Stomach (tissue), 9 donors: ENCODE measurements around the gene FUT2. TPM values are rescaled to one million over a fixed set of nuclear protein-coding genes. Genes with fewer than 3 reads are reported as not detected.
"Not testable (repeated sequence)": the region's sequence is repeated elsewhere in the genome, so short reads cannot be mapped to it uniquely, and the experiment has no call there.

Experiments used
- DNase-seq, 2 donors: peaks; one replicate each; pipeline versions ENCODE4 v3.0.0 to v3.0.0-alpha.2; 2013 to 2019
- H3K27ac ChIP-seq, 5 donors: fragments of 200-600 bp in 4 of 5; sonication (generic) in 4 of 5; one replicate each; pipeline ENCODE4 v1.5.1; 2013 to 2019; ENCODE audit warnings: mild to moderate bottlenecking in 1 of 5, moderate library complexity in 1 of 5
- H3K27me3 ChIP-seq, 3 donors: fragments of 200-600 bp; sonication (generic); one replicate each; pipeline ENCODE4 v1.5.1; 2017 to 2019; ENCODE audit warnings: mixed run types in 1 of 3
- H3K36me3 ChIP-seq, 4 donors: fragments of 200-600 bp; sonication (generic); 1 replicate in 3 of 4; 2 replicates in 1 of 4; pipeline ENCODE4 v1.5.1; 2016 to 2019
- H3K4me1 ChIP-seq, 4 donors: fragments of 200-600 bp; sonication (generic); one replicate each; pipeline ENCODE4 v1.5.1; 2016 to 2019
- H3K4me3 ChIP-seq, 4 donors: fragments of 200-600 bp; sonication (generic) in 3 of 4; one replicate each; pipeline ENCODE4 v1.5.1; 2016 to 2019; ENCODE audit warnings: mild to moderate bottlenecking in 1 of 4
- H3K9me3 ChIP-seq, 4 donors: fragments of 200-600 bp; sonication (generic); one replicate each; pipeline ENCODE4 v1.5.1; 2016 to 2019
- EP300 ChIP-seq: sonication (generic); formaldehyde crosslinking; IDR thresholded peaks from one replicate; pipeline ENCODE4 v1.6.1; 2017; ENCODE audit warnings: antibody characterized with exemption
- POLR2A ChIP-seq, 4 donors: fragments of 450-650 bp; IDR thresholded peaks; one replicate each; pipeline ENCODE4 v1.6.1; 2016; ENCODE audit warnings: antibody characterized with exemption in 4 of 4, control low read depth in 2 of 4, mild to moderate bottlenecking in 1 of 4, moderate library complexity in 1 of 4
- POLR2AphosphoS5 ChIP-seq, 3 donors: sonication (generic); formaldehyde crosslinking; IDR thresholded peaks; one replicate each; pipeline ENCODE4 v1.6.1; 2016; ENCODE audit warnings: antibody characterized with exemption in 3 of 3
- WGBS, 5 donors: extraction: QIAGEN DNeasy Blood & Tissue Kit in 3 of 5; methylation state at CpG; one replicate each; pipeline versions ENCODE4 v1.1.5 to v1.1.7; 2013 to 2018; 5-methylcytosine and 5-hydroxymethylcytosine counted together
- intact Hi-C: fragments of 100-400 bp; cut with DNase I; formaldehyde crosslinking; loops from one replicate; pipeline ENCODE4 v1.15.1; 2023; ENCODE audit warnings: low total_unique reads
- polyA plus RNA-seq, 3 donors: library from polyadenylated mRNA; stranded (reverse); fragments of 200-250 nt; gene quantifications; one replicate each; pipeline ENCODE4 v1.2.3, GENCODE V29; 2013
- total RNA-seq, 5 donors: library from RNA; depleted of rRNA; stranded (reverse); fragments of >200 nt; gene quantifications; one replicate each; pipeline versions ENCODE4 v1.1.0 to v1.2.3, GENCODE V29; 2014 to 2016
- TF ChIP-seq, protein P1 (sequence below), 7 experiments: fragments of 450-650 bp in 4 of 7; fragments of 200-600 bp in 3 of 7; sonication (generic) in 3 of 7; IDR thresholded peaks; one replicate each; pipeline ENCODE4 v1.5.1; 2016 to 2019; ENCODE audit warnings: antibody characterized with exemption in 7 of 7, control low read depth in 2 of 7, mild to moderate bottlenecking in 1 of 7
- donor health status: healthy with polysubstance abuse.
- donor health status: Bipolar disorder and iron deficiency.
- donor health status: healthy.

FUT2 gene
- total and polyA plus RNA-seq, 8 donors, result 22.7 to 76.8 (median 31.1) TPM

DNA sequence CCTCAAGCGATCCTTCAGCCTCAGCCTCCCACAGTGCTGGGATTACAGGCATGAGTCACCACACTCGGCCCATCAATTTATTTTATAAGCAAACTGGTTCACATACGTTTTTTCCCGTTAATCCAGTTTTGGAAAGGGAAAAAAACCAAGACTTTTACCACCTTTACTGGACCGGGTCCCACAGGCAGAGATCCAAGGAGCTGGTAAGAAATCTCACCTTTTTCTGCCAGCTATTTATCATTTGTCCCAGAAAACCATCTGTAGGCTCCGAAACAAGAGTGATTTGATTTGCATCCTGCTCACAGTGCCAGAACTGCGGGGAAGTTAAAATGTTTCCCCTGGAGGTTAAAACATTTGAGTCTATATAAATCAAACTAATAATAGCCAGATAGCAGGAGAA is 6.3 kb upstream of the FUT2 start:
- Histone ChIP-seq H3K36me3 (no peaks in the 10 kb centered on the region), H3K4me1 (peaks cover under 1 to 26% (median 16%) of the 10 kb centered on the region in 4 donors), H3K4me3 (no peak overlapping the region), H3K27me3 (no peaks in the 10 kb centered on the region), H3K9me3 (no peaks in the 10 kb centered on the region), H3K27ac (peak overlapping the region in 3 of 5 donors; percentile 46 to 51 (median 50))
- WGBS, 5 donors, result 22 to 43% (median 37%) methylated on average over 7 of the region's 7 CpGs
- no peak for TF ChIP-seq EP300
- TF ChIP-seq, protein P1, sequence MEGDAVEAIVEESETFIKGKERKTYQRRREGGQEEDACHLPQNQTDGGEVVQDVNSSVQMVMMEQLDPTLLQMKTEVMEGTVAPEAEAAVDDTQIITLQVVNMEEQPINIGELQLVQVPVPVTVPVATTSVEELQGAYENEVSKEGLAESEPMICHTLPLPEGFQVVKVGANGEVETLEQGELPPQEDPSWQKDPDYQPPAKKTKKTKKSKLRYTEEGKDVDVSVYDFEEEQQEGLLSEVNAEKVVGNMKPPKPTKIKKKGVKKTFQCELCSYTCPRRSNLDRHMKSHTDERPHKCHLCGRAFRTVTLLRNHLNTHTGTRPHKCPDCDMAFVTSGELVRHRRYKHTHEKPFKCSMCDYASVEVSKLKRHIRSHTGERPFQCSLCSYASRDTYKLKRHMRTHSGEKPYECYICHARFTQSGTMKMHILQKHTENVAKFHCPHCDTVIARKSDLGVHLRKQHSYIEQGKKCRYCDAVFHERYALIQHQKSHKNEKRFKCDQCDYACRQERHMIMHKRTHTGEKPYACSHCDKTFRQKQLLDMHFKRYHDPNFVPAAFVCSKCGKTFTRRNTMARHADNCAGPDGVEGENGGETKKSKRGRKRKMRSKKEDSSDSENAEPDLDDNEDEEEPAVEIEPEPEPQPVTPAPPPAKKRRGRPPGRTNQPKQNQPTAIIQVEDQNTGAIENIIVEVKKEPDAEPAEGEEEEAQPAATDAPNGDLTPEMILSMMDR (IDR thresholded peaks at IDR 0.05), result no peak
- TF ChIP-seq POLR2AphosphoS5 (IDR thresholded peaks at IDR 0.05), result no peak
- TF ChIP-seq POLR2A (IDR thresholded peaks at IDR 0.05), result no peak
- peak in 1 of 2 donors; percentile 55 for DNase-seq
- intact Hi-C loops, result no loop called here

DNA sequence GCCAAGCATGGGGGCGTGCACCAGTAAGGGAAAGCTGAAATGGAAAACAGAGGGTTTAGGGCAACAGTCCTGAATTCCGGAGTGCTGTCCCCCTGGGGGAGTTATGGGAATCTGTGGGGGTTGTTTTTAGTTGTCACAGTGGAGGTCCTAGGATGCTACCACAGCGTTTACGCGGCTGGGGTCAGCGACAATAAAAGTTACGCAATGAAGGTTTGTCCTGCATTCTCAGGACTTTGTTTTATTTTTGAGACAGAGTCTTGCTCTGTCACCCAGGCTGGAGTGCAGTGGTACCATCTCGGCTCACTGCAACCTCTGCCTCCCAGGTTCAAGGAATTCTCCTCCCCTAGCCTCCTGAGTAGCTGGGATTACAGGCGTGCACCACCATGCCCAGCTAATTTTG is 2.1 kb upstream of the FUT2 start:
- peaks cover 0 to 23% (median 8%) of the 10 kb centered on the region in 3 donors for H3K27me3 ChIP-seq
- H3K36me3 ChIP-seq, H3K9me3 ChIP-seq, H3K4me3 ChIP-seq, DNase-seq, intact Hi-C loops: not testable (repeated sequence)
- 86 to 94% (median 88%) methylated on average over 9 of the region's 9 CpGs for WGBS, 5 donors
- peak overlapping the region in 1 of 5 donors; percentile 88 for H3K27ac ChIP-seq
- H3K4me1 ChIP-seq, result peaks cover 13 to 44% (median 25%) of the 10 kb centered on the region in 4 donors

DNA sequence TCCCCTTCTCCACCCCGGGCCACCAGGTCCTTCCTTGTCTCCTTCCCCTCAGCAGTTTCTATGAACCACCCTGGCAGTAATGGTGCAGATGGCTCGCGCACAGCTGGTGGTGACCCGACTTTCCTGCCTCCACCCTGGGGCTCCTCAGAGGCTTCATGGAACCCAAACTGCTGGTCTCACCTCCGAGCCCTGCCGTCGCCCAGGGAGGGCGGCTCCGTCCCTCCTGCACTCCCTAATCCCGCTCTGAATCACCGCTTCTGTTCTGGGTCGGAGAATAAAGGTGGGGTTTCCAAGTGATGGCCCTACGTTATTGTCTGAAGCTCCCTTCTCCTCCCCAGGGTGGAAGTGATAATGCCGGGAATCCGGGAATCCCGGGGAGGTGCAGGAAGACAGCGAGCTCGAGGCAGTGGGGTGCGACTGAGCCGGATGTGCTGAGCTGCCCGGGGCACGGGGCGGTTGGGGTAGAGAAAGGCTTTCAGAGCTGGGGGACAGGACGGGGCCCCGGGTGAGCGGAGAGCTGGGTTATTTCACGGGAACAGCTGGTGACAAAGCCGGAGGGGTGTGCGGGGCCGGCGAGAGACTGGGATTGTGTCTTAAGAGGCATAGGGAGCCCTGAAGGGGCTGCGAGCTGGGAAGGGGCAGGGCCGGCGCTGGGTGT is 711 bp downstream of the FUT2 start:
- Histone ChIP-seq H3K36me3 (peaks cover 0 to 11% (median 8%) of the 10 kb centered on the region in 4 donors), H3K27ac (peak overlapping the region; percentile 86 to 94 (median 88)), H3K27me3 (peaks cover 0 to 23% (median 8%) of the 10 kb centered on the region in 3 donors), H3K4me3 (peak overlapping the region; percentile 40 to 58 (median 47)), H3K9me3 (no peaks in the 10 kb centered on the region), H3K4me1 (peaks cover 17 to 36% (median 26%) of the 10 kb centered on the region in 4 donors)
- intact Hi-C loops, result no loop called here
- DNase-seq, result peak; percentile 47 to 62
- 4 to 6% (median 4%) methylated on average over 31 to 34 of the region's 34 CpGs for WGBS, 5 donors
- TF ChIP-seq POLR2AphosphoS5 (IDR thresholded peaks at IDR 0.05), result no peak

DNA sequence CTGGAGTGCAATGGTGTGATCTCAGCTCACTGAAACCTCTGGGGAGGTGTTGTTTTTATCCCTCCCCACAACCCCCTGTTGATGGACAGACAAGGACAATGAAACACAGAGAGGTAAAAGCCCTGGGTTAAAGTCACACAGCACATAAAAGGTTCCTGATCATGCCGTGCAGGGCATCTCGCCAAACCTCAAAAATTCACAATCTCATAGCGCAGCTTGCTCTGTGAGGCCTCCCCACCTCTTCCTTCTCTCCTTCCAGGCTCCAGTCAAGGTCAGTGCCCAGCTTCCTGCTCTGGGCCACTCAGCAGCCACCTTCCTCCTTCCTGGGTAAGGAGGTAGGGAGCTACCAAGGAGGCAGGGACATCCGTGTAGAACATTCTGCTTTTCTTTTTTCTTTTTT is 2.3 kb downstream of the FUT2 start:
- Histone ChIP-seq H3K36me3 (peaks cover 0 to 24% (median 21%) of the 10 kb centered on the region in 4 donors), H3K9me3 (no peaks in the 10 kb centered on the region), H3K4me3 (peak overlapping the region in 3 of 4 donors; percentile 11 to 58 (median 53)), H3K27ac (peak overlapping the region; percentile 72 to 94 (median 88)), H3K4me1 (peaks cover 17 to 36% (median 26%) of the 10 kb centered on the region in 4 donors), H3K27me3 (peaks cover 0 to 23% (median 8%) of the 10 kb centered on the region in 3 donors)
- no peak for TF ChIP-seq POLR2A (IDR thresholded peaks at IDR 0.05)
- peak in 2 of 3 donors; percentile 77 to 91 for TF ChIP-seq POLR2AphosphoS5 (IDR thresholded peaks at IDR 0.05)
- intact Hi-C loops, result no loop called here
- DNase-seq, result peak; percentile 84 to 87
- whole genome bisulfite sequencing, 5 donors, result 22 to 35% (median 28%) methylated on average over 4 of the region's 4 CpGs

DNA sequence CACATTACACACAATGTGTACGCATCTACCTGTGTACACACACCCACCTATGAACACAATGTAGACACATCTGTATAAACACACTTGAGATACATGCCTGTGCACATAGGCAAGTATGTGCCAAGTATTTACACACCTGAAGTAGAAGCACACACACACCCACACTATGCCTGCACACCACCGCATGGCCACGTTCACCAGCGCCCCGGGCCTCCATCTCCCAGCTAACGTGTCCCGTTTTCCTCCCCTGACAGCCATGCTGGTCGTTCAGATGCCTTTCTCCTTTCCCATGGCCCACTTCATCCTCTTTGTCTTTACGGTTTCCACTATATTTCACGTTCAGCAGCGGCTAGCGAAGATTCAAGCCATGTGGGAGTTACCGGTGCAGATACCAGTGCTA is 6.9 kb downstream of the FUT2 start:
- peaks cover 0 to under 1% (median 0%) of the 10 kb centered on the region in 3 donors for H3K27me3 ChIP-seq
- H3K4me1 ChIP-seq, result peaks cover 0 to 16% (median 10%) of the 10 kb centered on the region in 4 donors
- intact Hi-C loops, result no loop called here
- H3K4me3 ChIP-seq, result no peak overlapping the region
- TF ChIP-seq, protein P1 (IDR thresholded peaks at IDR 0.05), result no peak
- TF ChIP-seq POLR2AphosphoS5 (IDR thresholded peaks at IDR 0.05), result no peak
- no peak for TF ChIP-seq EP300
- TF ChIP-seq POLR2A (IDR thresholded peaks at IDR 0.05), result no peak
- H3K9me3 ChIP-seq, result no peaks in the 10 kb centered on the region
- no peak for DNase-seq
- 92 to 95% (median 94%) methylated on average over 13 of the region's 13 CpGs for WGBS, 5 donors
- peaks cover 4 to 61% (median 32%) of the 10 kb centered on the region in 4 donors for H3K36me3 ChIP-seq
- no peak overlapping the region for H3K27ac ChIP-seq

DNA sequence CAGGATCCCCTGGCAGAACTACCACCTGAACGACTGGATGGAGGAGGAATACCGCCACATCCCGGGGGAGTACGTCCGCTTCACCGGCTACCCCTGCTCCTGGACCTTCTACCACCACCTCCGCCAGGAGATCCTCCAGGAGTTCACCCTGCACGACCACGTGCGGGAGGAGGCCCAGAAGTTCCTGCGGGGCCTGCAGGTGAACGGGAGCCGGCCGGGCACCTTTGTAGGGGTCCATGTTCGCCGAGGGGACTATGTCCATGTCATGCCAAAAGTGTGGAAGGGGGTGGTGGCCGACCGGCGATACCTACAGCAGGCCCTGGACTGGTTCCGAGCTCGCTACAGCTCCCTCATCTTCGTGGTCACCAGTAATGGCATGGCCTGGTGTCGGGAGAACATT is 7.5 kb downstream of the FUT2 start:
- Histone ChIP-seq H3K27ac (no peak overlapping the region), H3K4me1 (peaks cover 0 to 15% (median 7%) of the 10 kb centered on the region in 4 donors), H3K36me3 (peaks cover 4 to 61% (median 32%) of the 10 kb centered on the region in 4 donors), H3K9me3 (no peaks in the 10 kb centered on the region), H3K4me3 (no peak overlapping the region), H3K27me3 (no peaks in the 10 kb centered on the region)
- intact Hi-C loops, result no loop called here
- no peak for TF ChIP-seq EP300
- TF ChIP-seq POLR2A (IDR thresholded peaks at IDR 0.05), result no peak
- TF ChIP-seq POLR2AphosphoS5 (IDR thresholded peaks at IDR 0.05), result no peak
- TF ChIP-seq, protein P1 (IDR thresholded peaks at IDR 0.05), result no peak
- WGBS, 5 donors, result 93 to 97% (median 95%) methylated on average over 15 to 23 of the region's 23 CpGs
- no peak for DNase-seq
